Measurements from ENCODE around the gene SPATA16. TPM values are rescaled to one million over a fixed set of nuclear protein-coding genes. Genes with fewer than 3 reads are reported as not detected.

SPATA16 gene
- total and polyA plus RNA-seq, 11 donors, result not detected

DNA sequence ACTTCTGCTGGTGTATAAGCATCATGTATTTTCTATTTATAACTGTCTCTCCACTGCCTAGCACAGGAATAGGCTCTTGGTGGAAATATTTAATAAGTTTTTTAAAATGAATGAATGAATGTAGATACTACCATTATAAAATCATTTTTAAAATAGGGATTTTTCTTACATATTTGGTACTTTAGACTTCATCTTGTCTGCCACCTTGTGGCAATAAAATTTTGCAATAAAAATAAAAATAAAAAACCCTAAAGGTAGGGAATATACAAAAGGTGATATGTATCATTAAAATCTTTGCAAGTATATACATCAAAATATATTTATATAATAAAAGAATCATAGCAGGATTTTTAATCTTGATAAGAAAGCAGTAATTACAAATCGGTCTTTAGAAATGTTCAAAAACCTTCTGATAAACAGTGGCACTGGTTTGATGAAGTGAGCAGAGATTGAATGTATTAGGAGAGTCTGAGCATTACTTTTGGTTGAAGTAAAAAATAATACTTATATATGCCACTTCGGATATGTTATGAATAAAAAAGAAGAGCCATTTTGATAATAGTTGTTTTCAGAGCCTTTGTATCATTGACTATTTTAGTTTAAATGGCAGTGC, 95.2 kb downstream of the SPATA16 start:
- Histone ChIP-seq H3K27ac (no peak overlapping the region), H3K27me3 (no peaks in the 10 kb centered on the region), H3K4me3 (no peak overlapping the region), H3K4me1 (peaks cover 0 to 10% (median 0%) of the 10 kb centered on the region in 12 donors), H3K36me3 (no peaks in the 10 kb centered on the region), H3K9me3 (no peaks in the 10 kb centered on the region)
- ATAC-seq (no peak), DNase-seq (no peak)
- WGBS, 4 donors, result 67 to 79% (median 75%) methylated on average over 2 of the region's 2 CpGs
- intact Hi-C loops (cut with DNase I), result loop anchor here in 9 of 10 donors (5.0 to 10.0 kb wide), 5 partner anchors 59 to 239 kb away; no protein-coding TSS in a partner anchor
- TF ChIP-seq POLR2A (IDR thresholded peaks at IDR 0.05), result no peak
- TF ChIP-seq, protein P1, sequence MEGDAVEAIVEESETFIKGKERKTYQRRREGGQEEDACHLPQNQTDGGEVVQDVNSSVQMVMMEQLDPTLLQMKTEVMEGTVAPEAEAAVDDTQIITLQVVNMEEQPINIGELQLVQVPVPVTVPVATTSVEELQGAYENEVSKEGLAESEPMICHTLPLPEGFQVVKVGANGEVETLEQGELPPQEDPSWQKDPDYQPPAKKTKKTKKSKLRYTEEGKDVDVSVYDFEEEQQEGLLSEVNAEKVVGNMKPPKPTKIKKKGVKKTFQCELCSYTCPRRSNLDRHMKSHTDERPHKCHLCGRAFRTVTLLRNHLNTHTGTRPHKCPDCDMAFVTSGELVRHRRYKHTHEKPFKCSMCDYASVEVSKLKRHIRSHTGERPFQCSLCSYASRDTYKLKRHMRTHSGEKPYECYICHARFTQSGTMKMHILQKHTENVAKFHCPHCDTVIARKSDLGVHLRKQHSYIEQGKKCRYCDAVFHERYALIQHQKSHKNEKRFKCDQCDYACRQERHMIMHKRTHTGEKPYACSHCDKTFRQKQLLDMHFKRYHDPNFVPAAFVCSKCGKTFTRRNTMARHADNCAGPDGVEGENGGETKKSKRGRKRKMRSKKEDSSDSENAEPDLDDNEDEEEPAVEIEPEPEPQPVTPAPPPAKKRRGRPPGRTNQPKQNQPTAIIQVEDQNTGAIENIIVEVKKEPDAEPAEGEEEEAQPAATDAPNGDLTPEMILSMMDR (IDR thresholded peaks at IDR 0.05), result peak; percentile 16 to 56 (median 40)

DNA sequence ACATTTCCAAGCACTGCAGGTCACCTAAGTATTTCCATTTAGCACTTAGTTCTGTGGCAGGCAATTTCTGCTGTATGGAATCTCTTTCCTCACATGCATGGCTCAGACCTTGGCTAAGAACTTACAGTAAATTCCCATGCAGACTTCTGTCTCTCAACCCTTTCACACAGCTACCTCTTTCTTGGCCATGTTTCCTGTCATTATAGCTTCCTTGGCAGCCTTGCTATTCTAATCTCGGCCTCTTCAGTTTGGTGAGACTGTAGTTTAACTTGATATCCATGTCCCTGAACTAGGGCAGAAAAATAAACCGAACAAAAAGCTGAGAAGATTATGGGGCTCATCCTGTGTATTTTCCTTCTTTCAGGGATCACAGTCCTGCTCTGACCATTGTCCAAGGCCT, 96.0 kb downstream of the SPATA16 start:
- Histone ChIP-seq H3K27ac (peak overlapping the region in 8 of 12 donors; percentile 7 to 68 (median 32)), H3K36me3 (no peaks in the 10 kb centered on the region), H3K9me3 (no peaks in the 10 kb centered on the region), H3K27me3 (no peaks in the 10 kb centered on the region), H3K4me3 (no peak overlapping the region), H3K4me1 (peaks cover 0 to 10% (median 0%) of the 10 kb centered on the region in 12 donors)
- 15 to 23% (median 20%) methylated on average over 2 of the region's 2 CpGs for WGBS, 4 donors
- ATAC-seq (peak in 3 of 4 donors; percentile 51 to 67 (median 64)), DNase-seq (no peak)
- no peak for TF ChIP-seq POLR2A (IDR thresholded peaks at IDR 0.05)
- TF ChIP-seq, protein P1 (IDR thresholded peaks at IDR 0.05), result no peak
- intact Hi-C loops (cut with DNase I), result loop anchor here in 9 of 10 donors (5.0 to 10.0 kb wide), 5 partner anchors 58 to 238 kb away; no protein-coding TSS in a partner anchor

DNA sequence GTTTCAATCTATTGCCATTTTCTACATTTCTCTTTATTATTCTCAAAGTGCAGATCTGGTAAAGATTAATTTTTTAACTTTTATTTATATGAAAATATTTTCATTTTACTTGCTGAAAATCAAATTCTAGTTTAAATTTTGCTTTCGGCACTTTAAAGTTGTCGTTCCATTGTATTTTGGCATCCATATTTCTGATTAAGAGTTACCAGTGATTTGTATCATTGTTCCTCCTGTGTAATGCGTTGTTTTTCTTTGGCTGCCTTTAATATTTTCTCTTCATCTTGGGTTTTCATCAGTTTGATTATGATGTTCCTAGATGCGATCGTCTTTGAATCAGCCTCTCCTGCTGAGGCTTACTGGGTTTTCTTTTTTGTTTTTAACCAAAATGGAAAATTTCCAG, 97.3 kb downstream of the SPATA16 start:
- Histone ChIP-seq H3K4me3 (no peak overlapping the region), H3K4me1 (peaks cover 0 to 19% (median 0%) of the 10 kb centered on the region in 12 donors), H3K27ac (no peak overlapping the region), H3K27me3 (no peaks in the 10 kb centered on the region), H3K9me3 (no peaks in the 10 kb centered on the region), H3K36me3 (no peaks in the 10 kb centered on the region)
- ATAC-seq (no peak), DNase-seq (no peak)
- intact Hi-C loops (cut with DNase I), result loop anchor here in 7 of 10 donors (10.0 kb wide), 2 partner anchors 189 to 209 kb away; no protein-coding TSS in a partner anchor
- TF ChIP-seq, protein P1 (IDR thresholded peaks at IDR 0.05), result no peak
- TF ChIP-seq POLR2A (IDR thresholded peaks at IDR 0.05), result no peak
- WGBS, 4 donors, result 96 to 98% (median 97%) methylated on average over 5 of the region's 5 CpGs

DNA sequence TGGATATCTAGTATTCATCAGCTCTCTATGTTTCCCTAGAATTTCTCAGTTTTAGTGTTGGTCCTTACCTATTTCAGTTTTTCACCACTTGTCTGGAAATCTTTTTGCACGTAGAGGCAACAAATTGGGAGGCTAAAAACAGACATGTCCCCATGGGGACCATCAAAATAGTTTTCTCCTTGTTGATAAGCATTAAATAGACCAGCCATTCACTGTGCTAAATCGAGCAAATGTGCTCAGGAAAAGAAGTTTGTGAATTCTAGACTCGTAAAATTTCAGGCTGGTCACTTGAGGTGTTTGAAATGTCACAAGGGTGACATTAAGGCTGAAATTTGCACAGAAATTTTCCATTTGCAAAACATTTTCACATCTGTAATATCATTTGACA, 102.6 kb downstream of the SPATA16 start:
- ATAC-seq (peak; percentile 69 to 94 (median 90)), DNase-seq (no peak)
- no peaks in the 10 kb centered on the region for H3K9me3 ChIP-seq
- 16 to 31% (median 26%) methylated on average over 3 of the region's 3 CpGs for WGBS, 4 donors
- H3K36me3 ChIP-seq, result no peaks in the 10 kb centered on the region
- no peak overlapping the region for H3K4me3 ChIP-seq
- TF ChIP-seq, protein P1 (IDR thresholded peaks at IDR 0.05), result no peak
- TF ChIP-seq POLR2A (IDR thresholded peaks at IDR 0.05), result no peak
- H3K27me3 ChIP-seq, result no peaks in the 10 kb centered on the region
- H3K27ac ChIP-seq, result peak overlapping the region in 10 of 12 donors; percentile 8 to 78 (median 50)
- intact Hi-C loops (cut with DNase I), result loop anchor here in 3 of 10 donors (5.0 kb wide), 3 partner anchors 51 to 221 kb away; no protein-coding TSS in a partner anchor
- peaks cover 0 to 24% (median 0%) of the 10 kb centered on the region in 12 donors for H3K4me1 ChIP-seq
